ENCODE data around the gene GNAI3.

- no peak for TF ChIP-seq CTCF (IDR thresholded peaks at IDR 0.05)
- TF ChIP-seq POLR2A (IDR thresholded peaks at IDR 0.05) = no peak
Measured at GRCh38 chr1:109592916-109593315, 44.5 kb downstream of the GNAI3 start.

Measured in heart left ventricle (tissue), 13 donors.